ENCODE results near the gene PLET1.
A peak's percentile ranks its signal among the peaks of the same experiment; 100 is the strongest.

Gene PLET1, protein sequence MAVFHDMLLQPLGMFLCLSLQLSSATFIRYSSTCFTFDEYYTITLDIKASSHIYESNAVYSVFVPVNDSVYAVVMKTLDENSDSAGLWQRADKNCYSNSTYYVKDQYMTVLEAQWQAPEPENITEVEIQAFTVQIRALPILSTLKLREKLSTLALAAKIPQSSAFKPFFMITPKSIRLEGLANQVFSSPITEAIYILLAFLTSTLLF
- 0 reads per million in 2 donors for total RNA-seq

GRCh38 chr11:112260490-112260889, at the start of gene PLET1:
TSS of gene PLET1 (minus strand) at chr11:112260860. CDS start at chr11:112260589, 271 bp downstream.
- no peak for DNase-seq

DNA sequence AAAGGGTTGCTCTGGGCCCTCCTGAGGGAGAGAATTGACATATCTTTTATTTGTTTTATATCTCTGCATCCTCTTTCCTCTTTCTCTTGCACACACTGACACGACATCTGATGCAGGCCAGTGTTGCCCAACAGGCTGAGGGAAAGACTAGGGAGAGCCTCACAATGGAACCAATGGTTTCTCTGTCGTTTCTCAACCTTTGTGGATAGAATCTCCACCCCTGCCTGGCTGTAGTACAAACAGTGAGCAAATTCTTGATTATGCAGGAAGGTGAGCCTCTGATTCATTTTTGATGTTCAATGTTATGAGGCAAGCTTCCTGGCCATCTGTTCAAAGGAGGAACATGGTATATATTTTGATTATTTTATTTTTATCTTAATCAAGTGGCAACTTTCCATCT, 49.8 kb upstream of the PLET1 start:
- DNase-seq = no peak

GRCh38 chr11:112308651-112309050, 48.0 kb upstream of the PLET1 start:
- DNase-seq = no peak

DNA sequence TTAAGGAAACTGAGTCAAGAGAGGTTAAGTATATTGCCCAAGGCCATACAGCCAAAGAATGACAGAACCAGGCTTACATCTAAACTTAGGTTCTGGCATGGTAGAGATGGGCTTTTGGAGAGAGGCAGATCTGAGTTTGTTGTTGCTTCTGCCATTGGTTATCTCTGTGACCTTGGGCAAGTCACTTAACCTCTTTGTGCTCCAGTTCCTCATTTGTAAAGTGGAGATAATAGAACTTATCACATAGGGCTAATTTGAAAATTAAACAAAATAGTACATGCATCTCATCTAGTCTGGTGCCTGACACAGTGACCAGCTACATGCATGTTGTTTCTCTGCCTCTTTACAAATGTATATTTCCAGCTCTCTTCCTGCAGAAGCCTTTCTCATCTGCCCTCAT, 47.0 kb upstream of the PLET1 start:
- DNase-seq = no peak

- DNase-seq = no peak
Observed at GRCh38 chr11:112306230-112306629, 45.6 kb upstream of the PLET1 start.

DNA sequence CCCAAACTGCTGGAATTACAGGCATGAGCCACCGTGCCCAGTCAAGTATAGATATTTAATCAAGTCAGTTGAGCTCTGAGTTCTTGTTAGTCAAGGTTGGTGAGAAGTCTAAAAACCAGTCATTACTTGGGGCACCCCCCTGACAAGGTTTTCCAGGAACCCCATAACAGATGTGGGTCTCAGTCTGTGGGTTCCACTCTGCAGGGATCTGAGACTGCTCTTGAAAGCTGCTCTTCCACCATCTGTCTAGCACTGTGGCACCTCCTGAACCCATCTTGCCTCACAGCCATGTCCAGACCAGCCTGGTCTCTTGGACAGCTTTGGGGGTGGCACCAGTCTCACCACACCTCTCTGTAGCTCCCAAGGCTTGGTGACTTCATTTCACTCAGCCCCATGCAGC, 44.3 kb upstream of the PLET1 start:
- DNase-seq = no peak

DNA sequence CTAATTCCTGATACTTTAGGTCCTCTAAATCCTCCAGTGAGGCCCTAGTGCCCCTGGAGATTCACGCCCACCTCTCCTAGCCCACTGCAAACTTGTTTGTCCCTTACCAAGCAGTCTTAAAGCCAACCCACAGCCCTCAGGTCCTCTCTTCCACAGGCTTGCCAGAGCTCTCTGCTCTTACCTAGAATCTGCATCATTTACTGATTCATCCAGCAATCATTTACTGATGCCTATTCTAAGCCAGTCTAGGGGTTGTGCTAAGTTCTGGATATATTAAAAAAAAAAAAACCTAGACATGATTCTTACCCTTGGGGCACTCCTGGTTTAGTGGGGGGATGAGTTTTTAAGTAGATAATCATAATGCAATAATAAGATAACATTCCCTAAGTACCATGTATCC, 43.0 kb upstream of the PLET1 start:
- no peak for DNase-seq

GRCh38 chr11:112302226-112302868, 41.7 kb upstream of the PLET1 start:
- DNase-seq = no peak

DNA sequence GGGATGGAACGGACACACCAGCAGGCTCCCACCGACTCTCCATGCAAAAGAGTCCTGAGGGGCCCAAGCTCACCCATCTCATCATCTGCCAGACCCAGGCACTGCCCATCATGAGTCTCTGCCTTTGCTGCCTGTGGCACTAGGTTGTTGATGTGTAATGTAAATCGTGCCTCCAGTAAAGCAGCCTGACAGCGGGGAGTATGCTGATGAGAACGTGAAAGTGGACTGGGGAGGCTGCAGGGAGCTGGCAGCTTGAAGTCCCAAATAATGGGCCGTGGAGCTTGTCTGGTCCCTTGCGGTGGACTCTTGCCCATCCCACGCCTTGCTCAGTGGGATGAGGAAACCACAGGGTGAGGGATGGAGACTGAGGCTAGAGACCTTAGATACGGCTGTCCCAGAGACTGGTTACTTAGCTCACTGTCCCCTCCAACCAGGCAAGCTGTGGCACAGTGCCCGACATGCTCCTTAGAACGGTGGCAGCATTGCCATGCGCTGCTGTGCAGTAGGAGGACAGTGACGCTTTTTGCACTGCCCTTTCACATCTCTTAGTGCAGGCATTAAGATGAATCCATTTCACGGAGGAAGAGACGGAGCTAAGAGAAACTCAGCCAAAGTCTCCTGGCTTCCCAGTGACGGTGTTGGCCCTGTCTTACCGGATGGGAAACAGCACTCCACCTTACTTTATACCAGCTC, 39.6 kb upstream of the PLET1 start:
- no peak for DNase-seq

DNA sequence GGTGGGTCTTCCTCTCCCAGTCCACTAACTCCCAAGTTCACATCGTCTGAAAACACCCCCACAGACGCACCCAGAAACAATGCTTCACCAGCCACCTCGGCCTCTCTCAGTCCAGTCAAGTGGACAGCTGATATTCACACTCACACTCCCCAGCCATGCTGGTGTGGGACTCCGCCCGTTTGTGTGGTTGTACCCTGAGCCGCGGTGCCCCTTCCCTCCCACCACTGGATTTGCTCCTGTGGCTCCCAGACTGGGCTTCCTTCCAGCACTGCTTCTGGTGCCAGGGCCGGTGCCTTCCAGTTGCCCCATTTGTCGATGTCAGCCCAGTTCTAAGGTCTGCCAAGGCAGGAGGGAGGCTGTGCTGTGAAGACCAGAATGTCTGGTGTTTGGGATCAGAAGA, 37.9 kb upstream of the PLET1 start:
- DNase-seq = no peak

DNA sequence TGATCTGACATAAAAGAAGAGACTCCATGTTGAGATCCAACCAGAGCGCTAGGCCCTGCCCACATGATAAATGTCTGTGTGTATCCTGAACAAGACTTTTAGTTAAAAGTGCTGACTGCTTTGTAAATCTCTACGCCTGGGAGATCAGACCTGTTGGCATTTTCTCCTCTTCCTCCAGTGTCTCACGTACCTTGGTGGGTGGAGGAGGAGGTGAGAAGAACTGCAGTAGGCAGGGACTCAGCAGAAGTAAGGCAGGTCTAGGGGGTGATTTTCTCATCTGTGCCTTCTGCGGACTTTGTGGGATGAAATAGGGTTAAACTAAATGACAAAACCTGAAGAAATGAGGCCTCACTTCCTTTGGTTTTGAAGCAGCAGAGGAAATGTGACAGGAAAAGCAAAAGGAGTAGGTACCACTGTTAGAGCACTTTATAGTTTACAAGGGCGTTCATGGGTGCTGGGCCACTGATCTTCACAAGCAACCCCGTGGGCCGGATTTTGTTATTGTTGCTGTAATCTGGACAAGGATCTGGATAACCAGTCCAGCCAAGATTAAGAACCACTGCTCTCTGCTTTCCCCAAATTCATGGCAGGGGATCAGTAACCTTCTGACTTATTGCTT, 36.7 kb upstream of the PLET1 start:
- DNase-seq = no peak

- no peak for DNase-seq
Observed at GRCh38 chr11:112296044-112296443, 35.4 kb upstream of the PLET1 start.

GRCh38 chr11:112294688-112295340, 34.2 kb upstream of the PLET1 start:
- DNase-seq = no peak

DNA sequence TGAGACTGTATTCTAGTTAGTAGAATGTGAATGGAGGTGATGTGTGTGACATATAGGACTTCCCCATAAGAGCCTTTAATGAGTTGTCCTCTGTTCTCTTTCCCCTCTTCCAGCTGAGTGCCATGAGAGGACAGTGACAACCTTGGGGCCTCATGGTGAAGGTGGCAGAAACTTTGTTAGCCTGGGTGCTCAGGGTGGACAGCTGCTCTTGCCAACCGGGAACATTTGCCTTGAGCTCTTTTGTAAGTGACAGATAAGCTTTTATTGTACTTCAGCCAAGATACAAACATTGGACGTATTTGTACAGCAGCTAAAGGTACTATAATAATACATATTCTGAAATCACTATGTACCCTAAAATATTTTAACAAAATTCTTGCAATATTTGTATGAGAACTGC, 33.0 kb upstream of the PLET1 start:
- no peak for DNase-seq

DNA sequence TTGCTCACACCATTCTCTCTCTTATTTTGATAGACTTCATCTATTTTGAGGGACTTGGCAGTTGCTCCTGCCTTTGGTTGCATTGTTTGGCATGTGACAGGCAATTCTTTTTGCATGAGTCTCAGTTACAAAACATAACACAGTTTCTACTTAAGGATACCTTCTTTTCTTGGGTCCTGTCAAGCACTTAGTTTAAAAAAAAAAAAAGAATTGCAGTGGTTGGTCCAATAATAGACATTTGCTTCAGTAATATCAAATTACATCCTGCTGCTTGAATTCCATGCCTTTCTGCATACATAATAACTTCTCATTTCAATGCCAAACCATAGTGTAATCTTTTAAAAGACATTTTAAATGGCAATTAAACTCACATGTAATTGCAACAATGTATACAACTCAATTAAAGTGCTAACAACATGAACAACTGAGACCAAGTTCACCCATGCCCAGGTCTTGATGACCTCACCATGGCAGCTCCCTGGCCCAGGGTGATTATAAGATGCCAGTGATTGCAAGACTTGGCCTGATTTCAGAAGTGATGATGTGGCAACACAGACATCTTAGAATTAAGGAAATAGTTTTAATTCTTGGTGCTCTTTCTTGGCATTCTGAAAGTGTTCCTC, 32.2 kb upstream of the PLET1 start:
- DNase-seq = no peak

DNA sequence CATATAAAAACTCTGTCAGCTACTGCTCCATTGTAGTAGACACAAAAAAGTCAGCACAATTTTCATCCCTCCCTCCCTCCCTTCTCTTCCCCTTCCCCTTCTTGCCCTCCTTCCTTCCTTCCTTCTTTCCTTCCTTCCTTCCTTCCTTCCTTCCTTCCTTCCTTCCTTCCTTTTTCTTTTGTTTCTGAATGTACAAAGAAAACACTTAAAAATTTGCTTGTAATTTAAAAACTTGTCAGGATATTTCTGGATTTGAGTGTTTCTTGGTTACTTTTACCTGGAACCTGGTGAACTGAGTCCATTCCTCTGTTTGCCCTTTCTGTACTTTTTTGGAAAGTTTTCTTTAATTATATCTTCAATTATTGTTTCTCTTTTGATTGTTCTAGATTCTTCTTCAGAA, 31.5 kb upstream of the PLET1 start:
- no peak for DNase-seq

- no peak for DNase-seq
Observed at GRCh38 chr11:112291191-112291590, 30.5 kb upstream of the PLET1 start.

- DNase-seq = no peak
Observed at GRCh38 chr11:112290493-112290850, 29.8 kb upstream of the PLET1 start.

GRCh38 chr11:112289588-112290492, 29.2 kb upstream of the PLET1 start:
- peak; percentile 81 for DNase-seq

GRCh38 chr11:112288021-112288420, 27.4 kb upstream of the PLET1 start:
- no peak for DNase-seq

DNA sequence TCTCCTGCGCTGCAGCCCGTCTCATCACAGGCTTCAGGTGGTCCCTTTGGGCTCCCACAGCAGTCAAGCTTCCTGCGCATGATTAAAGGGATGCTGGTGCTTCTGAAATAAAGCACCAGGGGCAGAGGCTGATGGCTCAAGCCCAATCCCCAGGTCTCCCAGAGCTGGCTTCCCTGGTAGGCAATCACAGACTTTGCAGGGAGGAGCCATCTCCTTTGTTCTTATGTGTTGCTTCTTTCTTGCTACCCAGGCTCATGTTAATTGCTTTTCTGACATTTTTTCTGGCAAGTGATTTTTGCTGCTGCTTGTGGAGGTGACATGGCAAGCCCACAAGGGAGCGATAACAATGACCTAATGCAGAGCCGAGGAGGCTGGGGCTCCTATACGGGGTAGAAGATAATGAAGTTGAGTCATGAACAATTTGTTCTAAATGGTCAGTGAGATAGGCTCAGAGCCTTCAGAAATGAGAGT, 25.2 kb upstream of the PLET1 start:
- no peak for DNase-seq

DNA sequence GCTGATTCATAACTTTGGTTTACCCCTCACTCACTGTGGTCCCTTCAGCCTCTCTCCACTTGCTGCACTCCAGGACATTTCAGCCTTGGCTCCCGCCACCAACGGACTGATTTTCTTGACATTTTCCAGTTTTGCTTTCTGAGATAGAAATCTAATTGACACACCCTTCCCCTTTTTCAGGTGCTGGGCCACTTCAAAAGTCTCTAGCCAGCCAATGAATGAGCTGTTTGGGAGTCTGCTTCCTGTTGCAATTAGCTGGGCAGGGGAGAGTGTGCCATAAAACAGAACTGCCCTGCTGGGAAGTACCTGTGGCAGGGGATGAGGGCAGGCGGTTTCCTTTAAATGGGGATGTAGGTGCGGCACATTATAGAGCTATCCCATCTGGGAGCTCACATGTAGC, 21.1 kb upstream of the PLET1 start:
- DNase-seq = no peak
